Neural crest cell (in vitro differentiated cells): Measurements from ENCODE around the gene ROBO2. TPM values are rescaled to one million over a fixed set of nuclear protein-coding genes. Genes with fewer than 3 reads are reported as not detected.
A peak's percentile ranks its signal among the peaks of the same experiment; 100 is the strongest.

ENCODE experiments used
- DNase-seq: peaks from one replicate; pipeline ENCODE4 v3.0.0; 2021; ENCODE audit warnings: low read depth, mixed read lengths, low spot score
- H3K27ac Mint-ChIP-seq: one replicate; pipeline ENCODE4 v1.8.0; 2021; ENCODE audit warnings: mild to moderate bottlenecking, mixed read lengths; ENCODE audit not compliant: unreplicated experiment
- H3K27me3 Mint-ChIP-seq: 2 replicates; pipeline ENCODE4 v1.8.0; 2021; ENCODE audit warnings: low read depth, mild to moderate bottlenecking, mixed read lengths
- H3K36me3 Mint-ChIP-seq: 2 replicates; pipeline ENCODE4 v1.8.0; 2021; ENCODE audit warnings: low read depth, mild to moderate bottlenecking, mixed read lengths
- H3K4me1 Mint-ChIP-seq: 2 replicates; pipeline ENCODE4 v1.8.0; 2021; ENCODE audit warnings: mixed read lengths
- H3K4me3 Mint-ChIP-seq: one replicate; pipeline ENCODE4 v1.8.0; 2021; ENCODE audit warnings: mild to moderate bottlenecking, mixed read lengths
- H3K9me3 Mint-ChIP-seq: 2 replicates; pipeline ENCODE4 v1.8.0; 2021; ENCODE audit warnings: mixed read lengths
- CTCF ChIP-seq: fragments of 200-600 bp; sonication (generic); conservative IDR thresholded peaks from 2 replicates; pipeline ENCODE4 v1.5.0; 2021; ENCODE audit warnings: antibody characterized with exemption, mild to moderate bottlenecking
- total RNA-seq: library from RNA; stranded (reverse); gene quantifications from 2 replicates; pipeline ENCODE4 v1.2.1, GENCODE V29; 2021

ROBO2 gene
- total RNA-seq, 1 donor from 2014 or later = 27.9 TPM

GRCh38 chr3:77462951-77463350 lies 423.1 kb downstream of the ROBO2 start:
- TF ChIP-seq CTCF = no peak
- no peak overlapping the region for H3K4me3 Mint-ChIP-seq
- DNase-seq = no peak
- H3K27me3 Mint-ChIP-seq = no peaks in the 10 kb centered on the region
- no peaks in the 10 kb centered on the region for H3K4me1 Mint-ChIP-seq
- H3K9me3 Mint-ChIP-seq = no peaks in the 10 kb centered on the region
- H3K36me3 Mint-ChIP-seq = no peaks in the 10 kb centered on the region
- no peak overlapping the region for H3K27ac Mint-ChIP-seq

DNA sequence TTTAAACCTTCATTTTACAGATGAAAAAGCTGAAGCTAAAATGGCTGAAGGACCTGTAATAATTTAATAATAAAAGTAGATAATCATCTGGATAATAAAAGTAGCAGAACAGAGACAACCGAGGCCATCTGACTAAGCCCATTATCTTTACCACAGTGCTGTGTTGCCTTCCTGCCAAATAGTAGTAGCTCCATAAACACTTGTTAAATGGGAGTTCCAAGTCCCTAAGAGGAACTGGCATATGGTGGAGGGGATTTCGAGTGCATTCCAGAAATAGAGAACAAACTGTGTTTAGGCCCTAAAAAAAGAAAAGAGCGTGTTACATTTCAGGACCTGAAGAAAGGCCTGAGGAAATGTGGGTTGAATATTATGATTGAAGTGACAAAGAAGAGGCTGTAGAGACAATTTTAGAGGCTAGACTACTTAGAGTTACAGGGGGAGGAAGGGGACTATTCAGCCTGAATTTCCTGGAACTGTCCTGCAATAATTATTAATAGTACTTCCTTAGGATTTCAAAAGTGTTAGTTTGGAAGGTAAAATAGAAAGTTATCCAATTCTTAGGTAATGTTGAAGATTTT lies 424.3 kb downstream of the ROBO2 start:
- Mint-ChIP-seq H3K4me1 (no peaks in the 10 kb centered on the region), H3K9me3 (no peaks in the 10 kb centered on the region), H3K4me3 (no peak overlapping the region), H3K27ac (peak overlapping the region; percentile 2), H3K36me3 (no peaks in the 10 kb centered on the region), H3K27me3 (no peaks in the 10 kb centered on the region)
- no peak for TF ChIP-seq CTCF
- DNase-seq = no peak

GRCh38 chr3:77466562-77467115 lies 426.7 kb downstream of the ROBO2 start:
- Mint-ChIP-seq H3K36me3 (no peaks in the 10 kb centered on the region), H3K9me3 (no peaks in the 10 kb centered on the region), H3K27me3 (no peaks in the 10 kb centered on the region), H3K27ac (no peak overlapping the region), H3K4me1 (no peaks in the 10 kb centered on the region), H3K4me3 (no peak overlapping the region)
- no peak for TF ChIP-seq CTCF
- DNase-seq = no peak

DNA sequence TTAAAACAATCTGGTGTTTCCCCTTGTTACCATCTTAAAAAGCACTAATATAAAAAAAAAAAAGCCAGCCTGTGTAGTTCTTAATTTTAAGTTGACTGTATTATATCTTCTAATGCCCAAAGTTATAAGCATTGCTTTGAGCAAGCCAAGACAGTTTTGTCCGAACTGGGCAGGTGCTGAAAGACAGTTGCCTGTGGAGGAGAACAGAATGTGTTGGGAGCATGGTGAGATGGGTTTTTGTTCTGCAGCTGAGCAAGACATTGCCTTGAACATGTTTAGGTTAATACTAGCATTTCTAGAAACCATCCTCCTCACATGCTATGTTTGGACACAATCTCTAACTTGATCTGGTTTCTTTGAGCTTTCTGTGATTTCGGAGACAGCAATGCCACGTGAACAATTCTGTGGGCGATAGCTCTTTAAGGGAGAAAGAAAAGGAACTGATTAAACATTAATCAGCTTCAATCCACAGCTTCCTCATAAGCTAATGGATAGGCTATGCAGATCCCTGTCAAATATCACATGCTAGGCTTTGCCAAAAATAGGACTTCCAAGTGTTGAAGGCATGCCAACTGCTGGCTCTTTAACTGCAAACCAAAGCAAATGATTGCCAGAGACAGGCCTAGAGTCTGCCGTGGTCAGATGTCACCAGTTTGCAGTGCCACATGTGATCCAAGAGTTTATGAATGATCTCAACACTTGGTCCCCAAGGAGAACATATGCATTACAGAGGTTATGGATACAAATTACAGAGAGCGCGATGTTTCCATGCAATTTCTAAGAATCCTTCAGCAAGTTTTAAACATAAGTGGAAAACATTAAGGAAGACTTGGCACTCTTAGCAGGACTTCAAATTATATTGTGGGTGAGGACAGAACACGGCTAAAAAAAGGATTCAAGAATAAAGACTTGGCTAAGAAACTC lies 428.1 kb downstream of the ROBO2 start:
- H3K4me3 Mint-ChIP-seq = no peak overlapping the region
- H3K4me1 Mint-ChIP-seq = no peaks in the 10 kb centered on the region
- TF ChIP-seq CTCF = no peak
- peaks cover 2% of the 10 kb centered on the region for H3K36me3 Mint-ChIP-seq
- no peaks in the 10 kb centered on the region for H3K27me3 Mint-ChIP-seq
- DNase-seq = no peak
- H3K27ac Mint-ChIP-seq = no peak overlapping the region
- H3K9me3 Mint-ChIP-seq = peaks cover 2% of the 10 kb centered on the region

DNA sequence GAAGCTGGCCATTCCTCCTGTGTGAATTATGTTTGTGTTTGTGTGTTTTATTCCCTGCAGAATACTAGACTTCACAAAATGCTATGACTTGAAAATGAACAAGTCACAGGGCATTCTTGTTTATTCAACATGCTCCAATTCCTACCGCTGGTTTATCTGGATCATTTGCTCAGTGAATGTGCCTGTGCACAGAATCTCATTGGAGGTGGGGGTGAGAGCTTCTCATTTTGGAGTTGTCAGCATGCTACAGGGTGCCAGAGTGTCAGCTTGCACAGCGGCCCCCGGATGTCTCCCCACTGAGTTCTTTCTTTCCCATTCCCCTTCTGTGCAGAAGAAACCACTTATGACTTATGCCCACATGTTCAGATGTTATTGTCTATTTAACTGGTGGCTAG lies 428.7 kb downstream of the ROBO2 start:
- no peaks in the 10 kb centered on the region for H3K4me1 Mint-ChIP-seq
- no peak overlapping the region for H3K4me3 Mint-ChIP-seq
- peaks cover 3% of the 10 kb centered on the region for H3K36me3 Mint-ChIP-seq
- no peaks in the 10 kb centered on the region for H3K27me3 Mint-ChIP-seq
- no peak overlapping the region for H3K27ac Mint-ChIP-seq
- no peak for TF ChIP-seq CTCF
- DNase-seq = no peak
- peaks cover 3% of the 10 kb centered on the region for H3K9me3 Mint-ChIP-seq
